GM18858 (cell line): ENCODE measurements around the gene ZNF221.
A peak's percentile ranks its signal among the peaks of the same experiment; 100 is the strongest.
"Not testable (repeated sequence)": the region's sequence is repeated elsewhere in the genome, so short reads cannot be mapped to it uniquely, and the experiment has no call there.

Experiments
- ATAC-seq: cut with Tn5 transposase; IDR thresholded peaks from one replicate; pipeline ENCODE4 v1.9.1; 2021; ENCODE audit not compliant: unreplicated experiment

ZNF221 gene

GRCh38 chr19:43950834-43951645 lies at the start of gene ZNF221:
Gene ZNF221 (plus strand): TSS chr19:43951228. CDS start chr19:43962727, 11,499 bp downstream.
- peak; percentile 76 for ATAC-seq

GRCh38 chr19:43901395-43902390 lies 49.3 kb upstream of the ZNF221 start:
- no peak for ATAC-seq

GRCh38 chr19:43902399-43902798 lies 48.6 kb upstream of the ZNF221 start:
- no peak for ATAC-seq

DNA sequence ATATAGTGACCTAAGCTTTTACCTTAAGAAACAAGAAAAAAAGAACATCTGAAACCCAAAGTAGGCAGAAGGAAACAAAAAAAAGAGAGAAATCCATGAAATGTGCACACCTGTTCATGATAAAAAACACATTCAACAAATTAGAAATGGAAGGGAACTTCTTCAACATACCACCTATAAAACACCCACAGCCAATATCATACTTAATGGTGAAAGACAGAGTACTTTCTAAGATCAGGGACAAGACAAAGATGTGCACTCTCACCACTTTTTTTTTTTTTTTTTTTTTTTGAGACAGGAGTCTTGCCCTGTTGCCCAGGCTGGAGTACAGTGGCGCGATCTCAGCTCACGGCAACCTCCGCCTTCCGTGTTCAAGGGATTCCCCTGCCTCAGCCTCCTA lies 45.1 kb upstream of the ZNF221 start:
- no peak for ATAC-seq

- no peak for ATAC-seq
Observed at GRCh38 chr19:43906774-43907173, 44.3 kb upstream of the ZNF221 start.

DNA sequence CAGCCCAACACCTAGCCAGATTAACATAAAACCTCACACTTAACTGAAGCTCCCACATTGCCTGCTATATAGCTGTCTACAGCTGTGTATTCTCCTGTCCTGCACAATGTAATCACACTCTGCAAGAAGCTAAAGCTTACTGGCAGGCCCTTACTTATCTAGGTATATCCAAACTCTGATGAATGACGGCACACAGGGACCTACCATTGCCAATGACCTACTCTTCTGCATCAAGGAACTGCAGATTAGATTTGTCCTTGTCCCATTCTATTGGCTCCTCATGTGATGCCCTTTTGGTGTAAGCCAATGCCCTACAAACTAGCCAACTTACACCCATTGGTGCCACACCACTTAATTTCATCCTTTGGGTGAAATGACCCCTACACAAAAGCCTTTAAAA lies 42.4 kb upstream of the ZNF221 start:
- ATAC-seq, result no peak

- no peak for ATAC-seq
Observed at GRCh38 chr19:43910884-43911283, 40.1 kb upstream of the ZNF221 start.

DNA sequence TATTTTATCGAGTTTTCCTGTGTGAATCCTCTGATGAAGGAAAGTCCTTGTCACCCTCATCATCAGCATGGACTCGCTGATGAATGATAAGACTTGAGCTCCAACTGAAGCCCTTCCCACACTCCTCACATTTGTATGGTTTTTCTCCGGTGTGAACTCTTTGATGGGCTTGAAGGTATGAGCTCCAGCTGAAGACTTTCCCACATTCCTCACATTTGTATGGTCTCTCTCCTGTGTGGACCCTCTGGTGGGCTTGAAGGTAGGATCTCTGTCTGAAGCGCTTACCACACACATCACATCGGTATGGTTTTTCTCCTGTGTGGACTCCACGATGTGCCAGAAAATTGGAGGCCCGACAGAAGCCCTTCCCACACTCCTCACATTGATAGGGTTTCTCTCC lies 37.6 kb upstream of the ZNF221 start:
- no peak for ATAC-seq

- no peak for ATAC-seq
Observed at GRCh38 chr19:43914051-43914450, 37.0 kb upstream of the ZNF221 start.

DNA sequence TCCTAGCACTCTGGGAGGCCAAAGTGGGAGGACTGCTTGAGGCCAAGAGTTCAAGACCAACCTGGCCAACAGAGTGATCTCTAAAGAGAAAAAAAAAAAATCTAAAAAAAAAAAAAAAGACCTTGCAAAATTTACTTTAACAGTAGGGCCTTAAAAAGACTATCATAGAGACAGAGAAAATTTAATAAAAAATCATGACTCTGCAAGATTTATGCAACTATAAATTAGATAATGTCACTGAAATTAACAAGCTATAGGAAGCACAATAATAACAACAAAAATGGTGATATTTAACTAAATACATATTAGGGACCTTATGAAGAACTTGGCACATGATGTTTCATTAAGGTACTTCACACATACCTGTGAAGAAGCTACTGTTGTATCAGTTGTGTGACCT lies 27.2 kb upstream of the ZNF221 start:
- ATAC-seq, result no peak

DNA sequence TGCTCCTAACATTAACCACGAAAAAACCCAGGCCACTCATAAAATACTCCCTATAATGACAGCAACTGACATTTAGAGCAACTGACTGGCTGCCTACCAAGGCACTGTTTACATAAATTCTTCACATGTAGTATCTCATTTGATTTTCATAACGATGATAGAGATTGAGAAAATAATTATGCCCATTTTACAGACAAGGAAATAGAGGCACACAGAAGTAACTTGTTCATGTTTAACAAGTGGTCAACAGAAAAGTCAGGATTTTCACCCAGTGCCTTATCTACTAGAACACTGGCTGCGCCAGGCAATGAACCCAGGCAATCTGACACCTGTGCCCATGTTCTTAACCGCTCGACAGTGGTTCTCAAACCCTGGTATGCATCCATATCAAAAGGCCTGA lies 22.2 kb upstream of the ZNF221 start:
- ATAC-seq, result no peak

DNA sequence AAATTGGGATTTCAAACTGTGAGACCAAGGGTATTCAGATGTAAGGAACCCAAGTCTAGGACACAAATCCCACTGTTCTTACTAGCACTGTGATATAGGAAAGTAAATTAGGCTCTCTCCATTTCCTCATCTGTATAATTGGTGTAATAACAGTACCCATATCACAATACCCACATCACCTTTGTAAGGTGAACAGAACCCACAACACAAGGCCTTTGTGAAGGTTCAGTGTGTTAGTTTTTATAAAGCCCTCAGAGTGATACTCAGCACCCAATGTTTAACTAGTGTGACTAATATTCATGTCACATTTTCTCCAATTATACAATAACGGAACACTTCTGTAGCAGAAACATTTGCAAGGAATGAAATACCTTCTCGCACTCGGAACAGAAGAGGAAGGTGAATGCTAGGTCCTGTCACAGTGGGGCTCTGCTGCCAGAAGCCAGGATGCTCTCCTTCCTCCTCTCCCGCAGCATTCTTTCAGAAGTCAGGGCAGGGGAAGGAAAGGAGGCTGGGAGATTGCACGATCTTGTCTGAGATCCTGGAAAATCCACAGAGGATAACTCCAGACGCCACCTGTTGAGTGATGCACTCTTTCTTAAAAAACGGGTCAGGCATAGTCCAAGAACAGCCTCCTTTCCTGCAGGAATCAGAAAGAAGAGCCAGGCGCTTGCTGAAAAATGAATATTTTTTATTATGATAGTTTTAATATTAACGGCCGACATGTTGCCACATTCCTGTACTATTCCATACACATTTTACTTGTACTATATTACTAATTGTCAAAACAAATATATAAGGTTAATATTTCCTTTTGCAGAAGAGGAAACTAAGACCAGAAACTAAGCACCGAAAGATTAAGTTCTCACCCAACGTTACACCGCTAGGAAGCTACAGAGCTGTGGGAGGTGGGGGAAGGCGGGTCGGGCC lies 16.7 kb upstream of the ZNF221 start:
- no peak for ATAC-seq

DNA sequence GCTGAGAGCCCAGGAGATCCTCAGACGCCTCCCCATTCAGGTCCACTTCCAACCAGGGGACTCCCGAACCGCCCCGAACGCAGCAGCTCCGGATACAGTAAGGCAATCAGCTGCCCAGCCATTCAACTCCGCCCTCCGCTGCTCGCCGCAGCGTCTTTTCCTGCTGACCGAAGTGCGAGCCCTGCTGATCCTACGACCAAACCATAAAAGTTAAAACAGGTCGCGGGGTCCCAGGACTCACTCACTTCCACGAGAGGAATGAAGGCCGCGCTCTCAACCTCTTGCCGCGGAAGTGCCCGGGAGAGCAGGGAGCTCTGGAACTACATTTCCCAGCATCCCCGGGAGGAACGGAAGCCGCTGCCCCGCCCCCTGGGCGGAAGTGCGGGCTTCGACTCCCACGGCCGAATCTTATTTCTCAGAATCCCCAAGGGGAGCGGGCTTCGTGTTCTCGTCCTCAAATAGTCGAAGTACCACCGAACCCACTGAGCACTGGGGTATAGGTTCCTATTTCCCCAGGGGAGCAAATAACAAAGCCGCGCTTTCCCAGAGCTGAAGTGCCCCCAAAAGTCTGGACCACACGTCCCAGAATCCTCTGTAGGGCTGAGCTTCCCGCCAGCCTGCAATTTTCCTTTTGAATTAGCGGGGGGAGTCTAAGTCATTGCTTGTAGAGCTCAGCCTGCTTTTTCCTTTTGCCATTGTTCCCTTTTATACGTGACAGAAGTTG lies 15.9 kb upstream of the ZNF221 start, which contains the start of gene ZNF45:
ZNF45 (minus strand) TSS at position 298 of the 724 bp plus-strand sequence. CDS start 13,097 bp downstream, outside the sequence.
- peak; percentile 83 for ATAC-seq

GRCh38 chr19:43936188-43936587 lies 14.8 kb upstream of the ZNF221 start:
- no peak for ATAC-seq

DNA sequence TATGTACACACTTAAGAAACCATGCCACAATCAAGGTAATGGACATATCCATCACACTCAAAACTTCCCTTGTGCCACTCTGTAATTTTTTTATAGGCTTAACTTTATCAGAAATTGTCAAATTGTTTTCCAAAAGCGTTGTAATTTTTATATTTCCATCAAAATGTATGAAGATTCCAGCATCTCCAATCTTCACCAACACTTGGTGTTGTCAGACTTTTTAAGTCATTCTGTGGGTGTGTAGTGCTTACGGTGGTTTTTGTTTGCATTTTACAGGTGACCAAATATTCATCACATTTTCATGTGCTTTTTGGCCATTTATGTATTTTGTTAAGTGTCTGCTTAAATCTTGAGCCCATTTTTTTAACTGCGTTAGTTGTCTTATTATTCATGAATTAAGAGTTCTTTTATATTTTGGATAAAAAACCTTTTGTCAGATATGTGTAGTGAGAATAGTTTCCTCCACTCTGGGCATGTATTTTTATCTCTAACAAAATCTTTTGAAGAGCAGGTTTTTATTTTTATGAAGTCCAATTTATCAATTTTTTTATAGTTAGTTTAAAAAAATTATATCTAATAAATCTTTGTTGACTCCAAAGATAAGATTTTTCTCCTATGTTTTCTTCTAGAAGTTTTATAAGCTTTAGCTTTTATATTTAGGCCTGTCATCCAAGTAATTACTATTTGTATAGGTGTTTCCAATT lies 11.3 kb upstream of the ZNF221 start:
- ATAC-seq, result no peak

DNA sequence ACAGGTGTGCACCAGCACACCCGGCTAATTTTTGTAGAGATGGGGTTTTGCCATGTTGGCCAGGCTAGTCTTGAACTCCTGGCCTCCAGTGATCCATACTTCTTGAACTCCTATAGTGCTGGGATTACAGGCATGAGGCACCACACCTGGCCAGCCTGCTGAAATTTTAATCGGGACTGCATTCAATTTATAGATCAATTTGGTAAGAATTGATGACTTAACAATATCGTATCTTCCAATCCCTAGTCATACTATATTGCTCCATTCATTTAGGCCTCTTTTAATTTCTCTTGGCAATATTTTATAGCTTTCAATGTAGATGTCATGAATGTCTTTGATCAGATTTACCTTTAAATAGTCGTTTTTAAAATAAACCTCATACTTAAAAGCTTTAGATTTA lies 10.3 kb upstream of the ZNF221 start:
- no peak for ATAC-seq

DNA sequence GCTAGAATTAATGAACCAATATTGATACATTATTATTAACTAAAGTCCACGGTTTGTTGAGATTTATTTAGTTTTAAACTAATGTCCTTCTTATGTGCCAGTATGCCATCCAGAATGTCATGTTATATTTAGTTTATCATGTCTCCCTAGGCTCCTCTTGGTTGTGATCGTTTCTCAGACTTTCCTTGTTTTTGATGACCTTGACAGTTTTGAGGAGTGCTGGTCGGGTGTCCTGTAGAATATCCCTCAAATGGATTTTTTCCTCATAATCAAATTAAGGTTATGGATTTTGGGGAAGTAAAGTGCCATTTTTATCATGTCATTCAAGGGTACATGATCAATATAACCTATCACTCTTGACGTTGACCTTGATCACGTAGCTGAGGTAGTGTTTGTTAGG lies 9.8 kb upstream of the ZNF221 start:
- ATAC-seq, result no peak

DNA sequence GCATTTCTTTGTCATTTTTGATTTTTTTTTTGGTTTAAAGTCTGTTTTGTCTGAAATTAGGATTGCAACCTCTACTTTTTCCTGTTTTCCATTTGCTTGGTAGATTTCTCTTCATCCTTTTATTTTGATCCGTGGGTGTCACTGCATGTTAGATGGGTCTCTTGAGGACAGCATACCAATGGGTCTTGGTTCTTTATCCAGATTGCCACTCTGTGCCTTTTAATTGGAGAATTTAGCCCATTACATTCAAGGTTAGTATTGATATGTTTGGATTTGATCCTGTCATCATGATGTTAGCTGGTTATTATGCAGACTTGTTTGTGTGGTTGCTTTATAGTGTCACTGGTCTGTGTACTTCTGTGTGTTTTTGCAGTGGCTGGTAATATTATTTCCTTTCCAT lies 3.6 kb upstream of the ZNF221 start:
- not testable (repeated sequence) for ATAC-seq

DNA sequence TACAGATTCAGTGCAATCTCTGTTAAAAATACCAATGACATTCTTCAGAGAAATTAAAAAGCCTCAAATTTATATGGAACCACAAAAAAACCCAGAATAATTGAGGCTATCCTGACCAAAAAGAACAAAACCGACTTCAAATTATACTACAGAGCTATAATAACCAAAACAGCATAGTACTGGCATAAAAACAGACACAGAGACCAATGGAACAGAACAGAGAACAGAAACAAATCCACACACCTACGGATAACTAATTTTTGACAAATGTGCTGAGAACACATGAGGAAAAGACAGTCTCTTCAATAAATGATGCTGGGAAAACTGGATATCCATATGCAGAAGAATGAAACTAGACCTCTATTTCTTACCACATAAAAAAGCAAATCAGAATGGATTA lies 1.2 kb upstream of the ZNF221 start:
- ATAC-seq, result not testable (repeated sequence)
